ENCODE measurements around the gene ULBP3. TPM values are rescaled to one million over a fixed set of nuclear protein-coding genes. Genes with fewer than 3 reads are reported as not detected.

Gene ULBP3
- total RNA-seq, 8 experiments from 2014 or later, result 5.0 to 43.3 (median 13.1) TPM

Other genes with a start within 250 kb of the ULBP3 start
- gene LRP11, start 204.8 kb downstream of the ULBP3 start, total RNA-seq, result 10 to 100 TPM; 10.1 to 31.2 (median 21.5) TPM
- gene RAET1E, start 171.0 kb downstream of the ULBP3 start, total RNA-seq, result 1 to 10 TPM in 2 of 8 experiments, under 1 TPM in 4, not detected in 2; 0.18 to 3.5 (median 0.51) TPM
- gene RAET1G, start 146.0 kb downstream of the ULBP3 start, total RNA-seq, result 1 to 10 TPM in 1 of 8 experiments, under 1 TPM in 2, not detected in 5; 0.18 to 5.2 (median 0.56) TPM
- 10 to 100 TPM in 2 of 8 experiments, 1 to 10 TPM in 4, under 1 TPM in 2; 0.54 to 43.6 (median 3.2) TPM for gene ULBP2, start 127.1 kb downstream of the ULBP3 start, total RNA-seq
- 10 to 100 TPM in 1 of 8 experiments, 1 to 10 TPM in 7; 1.7 to 12.2 (median 4.4) TPM for gene ULBP1, start 105.2 kb downstream of the ULBP3 start, total RNA-seq
- gene RAET1L, start 43.6 kb downstream of the ULBP3 start, total RNA-seq, result 10 to 100 TPM in 1 of 8 experiments, 1 to 10 TPM in 3, not detected in 4; 1.9 to 55.3 (median 4.2) TPM
- 10 to 100 TPM in 6 of 8 experiments, 1 to 10 TPM in 2; 6.5 to 66.6 (median 13.8) TPM for gene PPP1R14C, start 73.9 kb upstream of the ULBP3 start, total RNA-seq